Adrenal gland (tissue), 12 donors: ENCODE results near the gene TLK2. TPM values are rescaled to one million over a fixed set of nuclear protein-coding genes. Genes with fewer than 3 reads are reported as not detected.

ENCODE experiments used
- DNase-seq, 7 donors: peaks; one replicate each; pipeline ENCODE4 v3.0.0-alpha.2; 2019 to 2020
- H3K27ac ChIP-seq, 5 donors: fragments of 200-600 bp; sonication (generic) in 4 of 5; 1 replicate in 3 of 5; 2 replicates in 2 of 5; pipeline versions ENCODE4 v1.5.1 to v1.8.0; 2016 to 2020; ENCODE audit warnings: mild to moderate bottlenecking in 1 of 5
- H3K27me3 ChIP-seq: fragments of 200-600 bp; 2 replicates; pipeline ENCODE4 v1.8.0; 2021
- H3K36me3 ChIP-seq, 2 donors: fragments of 200-600 bp; replicated peaks in 1 of 2; 1 replicate in 1 of 2; 2 replicates in 1 of 2; pipeline versions ENCODE4 v1.5.1 to v1.8.0; 2018 to 2022
- H3K4me1 ChIP-seq, 2 donors: fragments of 200-600 bp; replicated peaks in 1 of 2; 1 replicate in 1 of 2; 2 replicates in 1 of 2; pipeline versions ENCODE4 v1.5.1 to v1.8.0; 2018 to 2021
- H3K4me3 ChIP-seq, 4 donors: fragments of 200-600 bp; sonication (generic) in 3 of 4; one replicate each; pipeline ENCODE4 v1.5.1; 2016 to 2018
- H3K9me3 ChIP-seq, 3 donors: fragments of 200-600 bp; sonication (generic) in 1 of 3; replicated peaks in 1 of 3; 1 replicate in 2 of 3; 2 replicates in 1 of 3; pipeline versions ENCODE4 v1.5.1 to v1.8.0; 2016 to 2021
- POLR2A ChIP-seq, 2 donors: fragments of 450-650 bp; IDR thresholded peaks; one replicate each; pipeline ENCODE4 v1.6.1; 2017; ENCODE audit warnings: antibody characterized with exemption in 2 of 2, mild to moderate bottlenecking in 2 of 2, moderate library complexity in 1 of 2
- WGBS, 4 donors: extraction: QIAGEN DNeasy Blood & Tissue Kit in 2 of 4; methylation state at CpG; one replicate each; pipeline versions ENCODE4 v1.1.5 to v1.1.7; 2013 to 2017; 5-methylcytosine and 5-hydroxymethylcytosine counted together
- intact Hi-C, 2 donors: fragments of 100-400 bp; cut with DNase I; formaldehyde crosslinking; loops; one replicate each; pipeline versions ENCODE4 v1.14.1 to v1.15.0; 2022 to 2023
- polyA plus RNA-seq, 3 donors: library from polyadenylated mRNA; stranded (reverse); fragments of 200-250 nt in 2 of 3; fragments of 350-450 nt in 1 of 3; fragmentation: Illumina TruSeq in 1 of 3; extraction: RNeasy Lipid Tissue Mini Kit (QIAGEN cat#74804) in 1 of 3; gene quantifications; one replicate each; pipeline ENCODE4 v1.2.3, GENCODE V29; 2013 to 2014
- small RNA-seq, 2 donors: library from RNA; depleted of rRNA; stranded (forward); fragments of <200 nt; gene quantifications; one replicate each; pipeline ENCODE3, GENCODE V24; 2016
- total RNA-seq, 9 donors: library from RNA; depleted of rRNA in 4 of 9; stranded (reverse); fragments of >200 nt in 4 of 9; fragments of 120-200 nt in 1 of 9; fragmentation: NEBNext Ultra II Directional in 1 of 9; extraction: Animal tissue kit (Norgen Biotek cat#: 25700) in 1 of 9; gene quantifications; one replicate each; pipeline versions ENCODE4 v1.1.0 to v1.2.4, GENCODE V29; 2013 to 2023
- TF ChIP-seq, protein P1 (sequence below), 6 experiments: fragments of 450-650 bp in 4 of 6; fragments of 200-600 bp in 2 of 6; sonication (generic) in 1 of 6; IDR thresholded peaks; 1 replicate in 5 of 6; 2 replicates in 1 of 6; pipeline versions ENCODE4 v1.5.1 to v1.8.0; 2016 to 2021; ENCODE audit warnings: antibody characterized with exemption in 6 of 6, mild to moderate bottlenecking in 2 of 6, moderate library complexity in 1 of 6
- donor health status: healthy with polysubstance abuse.
- donor health status: Bipolar disorder and iron deficiency.
- donor health status: DM: yes; HTN: yes; CAD: no.
- donor health status: DM: no; HTN: no; CAD: no.
- donor health status: DM: no; HTN: no; CAD: no.
- donor health status: DM: yes; HTN: yes; CAD: no.

Gene TLK2
- total and polyA plus RNA-seq, 12 donors: 13.2 to 68.3 (median 31.2) TPM

DNA sequence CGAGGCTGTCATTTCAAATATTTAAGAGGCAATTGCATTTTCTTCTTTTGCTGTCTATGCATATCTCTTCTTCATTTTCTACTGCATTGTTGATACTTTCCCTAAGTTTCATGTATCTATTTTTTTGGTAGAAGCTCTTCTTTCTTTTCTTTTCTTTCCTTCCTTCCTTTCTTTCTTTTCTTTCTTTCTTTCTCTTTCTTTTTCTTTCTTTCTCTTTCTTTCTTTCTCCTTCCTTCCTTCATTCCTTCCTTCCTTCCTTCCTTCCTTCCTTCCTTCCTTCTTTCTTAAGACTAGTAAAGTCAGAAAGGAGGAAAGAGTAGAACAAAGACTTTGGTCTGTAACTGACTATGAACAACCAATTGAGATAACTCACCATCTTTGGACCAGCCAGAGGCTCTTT is 182.7 kb downstream of the TLK2 start:
- Histone ChIP-seq H3K27ac (no peak overlapping the region), H3K36me3 (no peaks in the 10 kb centered on the region), H3K27me3 (no peaks in the 10 kb centered on the region), H3K4me1 (no peaks in the 10 kb centered on the region), H3K4me3 (no peak overlapping the region), H3K9me3 (no peaks in the 10 kb centered on the region)
- no peak for DNase-seq
- TF ChIP-seq POLR2A (IDR thresholded peaks at IDR 0.05): no peak
- TF ChIP-seq, protein P1, sequence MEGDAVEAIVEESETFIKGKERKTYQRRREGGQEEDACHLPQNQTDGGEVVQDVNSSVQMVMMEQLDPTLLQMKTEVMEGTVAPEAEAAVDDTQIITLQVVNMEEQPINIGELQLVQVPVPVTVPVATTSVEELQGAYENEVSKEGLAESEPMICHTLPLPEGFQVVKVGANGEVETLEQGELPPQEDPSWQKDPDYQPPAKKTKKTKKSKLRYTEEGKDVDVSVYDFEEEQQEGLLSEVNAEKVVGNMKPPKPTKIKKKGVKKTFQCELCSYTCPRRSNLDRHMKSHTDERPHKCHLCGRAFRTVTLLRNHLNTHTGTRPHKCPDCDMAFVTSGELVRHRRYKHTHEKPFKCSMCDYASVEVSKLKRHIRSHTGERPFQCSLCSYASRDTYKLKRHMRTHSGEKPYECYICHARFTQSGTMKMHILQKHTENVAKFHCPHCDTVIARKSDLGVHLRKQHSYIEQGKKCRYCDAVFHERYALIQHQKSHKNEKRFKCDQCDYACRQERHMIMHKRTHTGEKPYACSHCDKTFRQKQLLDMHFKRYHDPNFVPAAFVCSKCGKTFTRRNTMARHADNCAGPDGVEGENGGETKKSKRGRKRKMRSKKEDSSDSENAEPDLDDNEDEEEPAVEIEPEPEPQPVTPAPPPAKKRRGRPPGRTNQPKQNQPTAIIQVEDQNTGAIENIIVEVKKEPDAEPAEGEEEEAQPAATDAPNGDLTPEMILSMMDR (IDR thresholded peaks at IDR 0.05): no peak
- 90 to 100% (median 99%) methylated on average over 1 of the region's 1 CpG for WGBS, 4 donors
- intact Hi-C loops: no loop called here

- no peaks in the 10 kb centered on the region for H3K4me1 ChIP-seq
- 67 to 81% (median 75%) methylated on average over 6 of the region's 6 CpGs for WGBS, 4 donors
- TF ChIP-seq, protein P1 (IDR thresholded peaks at IDR 0.05): no peak
- no peak for TF ChIP-seq POLR2A (IDR thresholded peaks at IDR 0.05)
- H3K36me3 ChIP-seq: no peaks in the 10 kb centered on the region
- H3K27me3 ChIP-seq: no peaks in the 10 kb centered on the region
- intact Hi-C loops: no loop called here
- H3K4me3 ChIP-seq: no peak overlapping the region
- no peak for DNase-seq
- no peaks in the 10 kb centered on the region for H3K9me3 ChIP-seq
- H3K27ac ChIP-seq: no peak overlapping the region
These were observed 184.2 kb downstream of the TLK2 start for GRCh38 chr17:62662855-62663254.

Small RNA genes within 50 kb of the gene (small RNA-seq; reads per million reads assigned to genes)
- 0 reads per million in 2 donors for gene RF00019

Other genes starting within 250 kb of the TLK2 start
- not detected for gene EFCAB3, start 98.3 kb upstream of the TLK2 start, total RNA-seq
- not detected for gene EFCAB3, start 98.3 kb upstream of the TLK2 start, polyA plus RNA-seq
- 10 to 100 TPM; 11.0 to 31.2 (median 18.7) TPM for gene METTL2A, start 54.9 kb upstream of the TLK2 start, total RNA-seq
- 10 to 100 TPM in 1 of 3 donors, 1 to 10 TPM in 2; 5.1 to 20.6 (median 5.6) TPM for gene METTL2A, start 54.9 kb upstream of the TLK2 start, polyA plus RNA-seq
- 10 to 100 TPM; 13.2 to 68.3 (median 32.9) TPM for gene MRC2, start 148.8 kb downstream of the TLK2 start, total RNA-seq
- 10 to 100 TPM in 2 of 3 donors, 1 to 10 TPM in 1; 5.2 to 41.3 (median 22.3) TPM for gene MRC2, start 148.8 kb downstream of the TLK2 start, polyA plus RNA-seq